Ovary (tissue), 9 donors: ENCODE results near the gene IL10. TPM values are rescaled to one million over a fixed set of nuclear protein-coding genes. Genes with fewer than 3 reads are reported as not detected.

Source experiments
- DNase-seq, 5 donors: peaks; one replicate each; pipeline ENCODE4 v3.0.0-alpha.2; 2019 to 2020
- H3K27ac ChIP-seq, 2 donors: fragments of 200-600 bp; one replicate each; pipeline versions ENCODE4 v1.5.1 to v1.8.0; 2019 to 2022
- H3K27me3 ChIP-seq: fragments of 200-600 bp; one replicate; pipeline ENCODE4 v1.8.0; 2022
- H3K36me3 ChIP-seq: fragments of 200-600 bp; sonication (generic); one replicate; pipeline ENCODE4 v1.5.1; 2019
- H3K4me1 ChIP-seq: one replicate; pipeline ENCODE4 v1.8.1; 2013; ENCODE audit warnings: mild to moderate bottlenecking, moderate library complexity; ENCODE audit not compliant: insufficient read depth
- H3K4me3 ChIP-seq: fragments of 200-600 bp; sonication (generic); one replicate; pipeline ENCODE4 v1.5.1; 2017
- H3K9me3 ChIP-seq, 2 donors: fragments of 200-600 bp in 1 of 2; sonication (generic) in 1 of 2; one replicate each; pipeline versions ENCODE4 v1.5.1 to v1.8.1; 2013 to 2019; ENCODE audit warnings: mild to moderate bottlenecking in 1 of 2, moderate library complexity in 1 of 2
- CTCF ChIP-seq, 3 donors: fragments of 450-650 bp in 2 of 3; fragments of 200-600 bp in 1 of 3; IDR thresholded peaks; one replicate each; pipeline versions ENCODE4 v1.5.1 to v1.8.0; 2016 to 2022; ENCODE audit warnings: antibody characterized with exemption in 3 of 3, mild to moderate bottlenecking in 1 of 3
- EP300 ChIP-seq: sonication (generic); formaldehyde crosslinking; IDR thresholded peaks from one replicate; pipeline ENCODE4 v1.6.1; 2017; ENCODE audit warnings: antibody characterized with exemption
- POLR2A ChIP-seq: fragments of 450-650 bp; IDR thresholded peaks from one replicate; pipeline ENCODE4 v1.6.1; 2017; ENCODE audit warnings: antibody characterized with exemption, mild to moderate bottlenecking, moderate library complexity
- WGBS, 3 donors: extraction: QIAGEN DNeasy Blood & Tissue Kit in 1 of 3; methylation state at CpG; one replicate each; pipeline versions ENCODE4 v1.1.5 to v1.1.7; 2013 to 2017; 5-methylcytosine and 5-hydroxymethylcytosine counted together
- intact Hi-C, 4 donors: fragments of 100-400 bp; cut with DNase I; formaldehyde crosslinking; loops; one replicate each; pipeline versions ENCODE4 v1.11.0 to v1.15.1; 2022 to 2023
- polyA plus RNA-seq, 2 donors: library from polyadenylated mRNA; stranded (reverse); fragments of 200-250 nt in 1 of 2; fragments of 350-450 nt in 1 of 2; fragmentation: Illumina TruSeq in 1 of 2; extraction: RNeasy Lipid Tissue Mini Kit (QIAGEN cat#74804) in 1 of 2; gene quantifications; one replicate each; pipeline ENCODE4 v1.2.3, GENCODE V29; 2013 to 2014
- total RNA-seq, 7 donors: library from RNA; depleted of rRNA in 2 of 7; stranded (reverse); fragments of >200 nt in 2 of 7; fragmentation: NEBNext Ultra II Directional in 3 of 7; extraction: Animal tissue kit (Norgen Biotek cat#: 25700) in 3 of 7; gene quantifications; one replicate each; pipeline versions ENCODE4 v1.1.0 to v1.2.4, GENCODE V29; 2016 to 2023
- donor health status: DM: no; HTN: no; CAD: no; lungs with moderate emphysema.
- donor health status: DM: no; HTN: no; CAD: no.
- donor health status: Bipolar disorder and iron deficiency.
- donor health status: DM: yes; HTN: yes; CAD: no.
- donor health status: DM: no; HTN: no; CAD: no.
- donor health status: DM: yes; HTN: yes; CAD: no.

The IL10 gene
- total and polyA plus RNA-seq, 9 donors: 0.25 to 4.0 (median 1.4) TPM; not detected in 1

- DNase-seq: peak in 3 of 5 donors; percentile 42 to 52 (median 50)
- Histone ChIP-seq H3K36me3 (no peaks in the 10 kb centered on the region), H3K4me3 (no peak overlapping the region), H3K27me3 (no peaks in the 10 kb centered on the region), H3K27ac (no peak overlapping the region), H3K4me1 (peaks cover 16% of the 10 kb centered on the region), H3K9me3 (no peaks in the 10 kb centered on the region)
- TF ChIP-seq POLR2A (no peak), CTCF (IDR thresholded peaks at IDR 0.05) (peak in 1 of 3 donors; percentile 20)
- WGBS, 3 donors: 57 to 70% (median 59%) methylated on average over 12 of the region's 12 CpGs
- intact Hi-C loops: loop anchor here in 1 of 4 donors (10.0 kb wide), 1 partner anchor 89 kb away; the partner anchor contains the start of gene DYRK3
Measured at GRCh38 chr1:206723805-206724472, 48.4 kb downstream of the IL10 start.

GRCh38 chr1:206723462-206723804 lies 48.9 kb downstream of the IL10 start:
- no peak for TF ChIP-seq CTCF (IDR thresholded peaks at IDR 0.05)
- TF ChIP-seq POLR2A: no peak
- TF ChIP-seq EP300: no peak
- 83 to 89% (median 85%) methylated on average over 4 of the region's 4 CpGs for WGBS, 3 donors
- intact Hi-C loops: loop anchor here in 1 of 4 donors (10.0 kb wide), 1 partner anchor 89 kb away; the partner anchor contains the start of gene DYRK3
- H3K9me3 ChIP-seq: no peaks in the 10 kb centered on the region
- H3K4me1 ChIP-seq: peaks cover 16% of the 10 kb centered on the region
- no peaks in the 10 kb centered on the region for H3K36me3 ChIP-seq
- no peak overlapping the region for H3K4me3 ChIP-seq
- no peak for DNase-seq
- no peaks in the 10 kb centered on the region for H3K27me3 ChIP-seq
- no peak overlapping the region for H3K27ac ChIP-seq

- Histone ChIP-seq H3K27me3 (no peaks in the 10 kb centered on the region), H3K9me3 (no peaks in the 10 kb centered on the region), H3K4me1 (peaks cover 16% of the 10 kb centered on the region), H3K27ac (no peak overlapping the region), H3K4me3 (no peak overlapping the region), H3K36me3 (no peaks in the 10 kb centered on the region)
- no peak for DNase-seq
- intact Hi-C loops: loop anchor here in 1 of 4 donors (10.0 kb wide), 1 partner anchor 88 kb away; the partner anchor contains the start of gene DYRK3
- 69 to 81% (median 76%) methylated on average over 17 of the region's 17 CpGs for WGBS, 3 donors
- no peak for TF ChIP-seq POLR2A
Measured at GRCh38 chr1:206722751-206723461, 49.4 kb downstream of the IL10 start.

GRCh38 chr1:206721454-206721853 lies 50.8 kb downstream of the IL10 start:
- TF ChIP-seq POLR2A: no peak
- no peaks in the 10 kb centered on the region for H3K36me3 ChIP-seq
- no peaks in the 10 kb centered on the region for H3K27me3 ChIP-seq
- 80 to 90% (median 86%) methylated on average over 1 of the region's 1 CpG for WGBS, 3 donors
- intact Hi-C loops: loop anchor here in 1 of 4 donors (10.0 kb wide), 1 partner anchor 87 kb away; the partner anchor contains the start of gene DYRK3
- H3K4me3 ChIP-seq: no peak overlapping the region
- H3K9me3 ChIP-seq: no peaks in the 10 kb centered on the region
- DNase-seq: no peak
- H3K27ac ChIP-seq: no peak overlapping the region
- peaks cover 24% of the 10 kb centered on the region for H3K4me1 ChIP-seq

- Histone ChIP-seq H3K27ac (no peak overlapping the region), H3K27me3 (no peaks in the 10 kb centered on the region), H3K4me1 (peaks cover 36% of the 10 kb centered on the region), H3K4me3 (no peak overlapping the region), H3K36me3 (no peaks in the 10 kb centered on the region), H3K9me3 (no peaks in the 10 kb centered on the region)
- TF ChIP-seq EP300 (no peak), CTCF (IDR thresholded peaks at IDR 0.05) (no peak), POLR2A (no peak)
- intact Hi-C loops: no loop called here
- WGBS, 3 donors: 71 to 79% (median 75%) methylated on average over 10 of the region's 10 CpGs
- no peak for DNase-seq
Measured at GRCh38 chr1:206719169-206719839, 53.0 kb downstream of the IL10 start.
